MCF 10A (cell line): ENCODE results near the gene PPDPF. TPM values are rescaled to one million over a fixed set of nuclear protein-coding genes. Genes with fewer than 3 reads are reported as not detected.

ENCODE experiments used
- BruUV-seq: library from RNA; stranded (reverse); fragments of 400-500 nt; replicated peaks from 2 replicates; lab custom pipeline; 2021; lab: Mats Ljungman, UMichigan
- CTCF ChIA-PET: fragments of 300-600 bp; sonication (Branson Sonifier 250); formaldehyde crosslinking; extraction: SDS; loops from one replicate; lab custom pipeline; 2021; ENCODE audit warnings: antibody characterized with exemption, inconsistent platforms; lab: Yijun Ruan, JAX
- POLR2A ChIA-PET: fragments of 300-600, 350-650 bp; sonication (Branson Sonifier 250); formaldehyde crosslinking; extraction: SDS; loops from one replicate; lab custom pipeline; 2020; ENCODE audit warnings: antibody characterized with exemption, inconsistent platforms; lab: Yijun Ruan, JAX
- DNase-seq: peaks from one replicate; pipeline ENCODE4 v3.0.0-alpha.2; 2018; ENCODE audit not compliant: unreplicated experiment
- H3K27ac Mint-ChIP-seq: one replicate; pipeline ENCODE4 v1.8.0; 2022; ENCODE audit warnings: mild to moderate bottlenecking, low read depth, mixed read lengths; ENCODE audit not compliant: unreplicated experiment
- H3K27me3 Mint-ChIP-seq: one replicate; pipeline ENCODE4 v1.8.0; 2022; ENCODE audit warnings: mixed read lengths; ENCODE audit not compliant: insufficient read depth, unreplicated experiment
- H3K36me3 Mint-ChIP-seq: one replicate; pipeline ENCODE4 v1.8.0; 2022; ENCODE audit warnings: mild to moderate bottlenecking, moderate library complexity, mixed read lengths; ENCODE audit not compliant: insufficient read depth, unreplicated experiment
- H3K4me1 Mint-ChIP-seq: one replicate; pipeline ENCODE4 v1.8.0; 2022; ENCODE audit warnings: mixed read lengths; ENCODE audit not compliant: insufficient read depth, unreplicated experiment
- H3K4me3 Mint-ChIP-seq: one replicate; pipeline ENCODE4 v1.8.0; 2022; ENCODE audit warnings: mild to moderate bottlenecking, moderate library complexity, mixed read lengths; ENCODE audit not compliant: unreplicated experiment
- H3K9me3 Mint-ChIP-seq: one replicate; pipeline ENCODE4 v1.8.0; 2022; ENCODE audit warnings: mixed read lengths; ENCODE audit not compliant: unreplicated experiment
- intact Hi-C: fragments of 100-400 bp; cut with micrococcal nuclease; formaldehyde crosslinking; loops from 2 replicates; pipeline ENCODE4 v1.14.1; 2022
- total RNA-seq: library from RNA; stranded (reverse); gene quantifications from 2 replicates; pipeline ENCODE4 v1.2.3, GENCODE V29; 2022
- TF ChIP-seq, protein P1 (sequence below): fragments of 200-600 bp; IDR thresholded peaks from one replicate; pipeline ENCODE4 v1.8.0; 2022; ENCODE audit warnings: antibody characterized with exemption, mild to moderate bottlenecking; ENCODE audit not compliant: unreplicated experiment

The PPDPF gene
- total RNA-seq, 1 experiment from 2014 or later: 315 TPM

DNA sequence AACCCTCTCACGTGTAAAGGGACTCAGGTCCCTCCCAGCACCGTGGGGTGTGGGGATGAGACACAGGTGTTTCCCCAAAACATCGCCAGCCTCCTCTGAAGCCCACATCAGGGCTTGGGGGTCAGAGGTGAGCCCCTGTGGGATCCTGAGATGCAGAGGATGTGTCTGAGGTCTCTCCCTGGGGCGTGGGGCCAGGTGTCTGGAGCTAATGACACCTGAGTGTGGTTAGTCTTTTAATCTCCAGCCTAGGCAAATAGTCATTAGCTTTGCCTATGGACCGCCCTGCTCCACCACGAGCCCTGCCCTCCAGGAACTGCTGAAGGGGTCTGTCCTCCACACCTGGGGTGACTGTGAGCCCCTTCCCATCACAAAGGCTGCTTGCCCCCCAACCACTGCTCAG lies 25.2 kb downstream of the PPDPF start:
- ChIA-PET CTCF (interaction anchor here (0.9 to 2.6 kb wide), 2 partner anchors 36 to 429 kb away, joined by 3 to 9 read pairs; no protein-coding TSS in a partner anchor), POLR2A (interaction anchor here (0.7 to 2.7 kb wide), 6 partner anchors 10 to 273 kb away, joined by 3 to 12 read pairs (median 4); partner anchors contain the start of genes ARFGAP1, ARFRP1, PPDPF and ZGPAT)
- Mint-ChIP-seq H3K4me1 (peaks cover 21% of the 10 kb centered on the region), H3K27ac (no peak overlapping the region), H3K27me3 (no peaks in the 10 kb centered on the region), H3K9me3 (no peaks in the 10 kb centered on the region), H3K36me3 (peaks cover 7% of the 10 kb centered on the region), H3K4me3 (no peak overlapping the region)
- intact Hi-C loops: no loop called here
- no TSS peak for BruUV-seq
- no peak for DNase-seq
- TF ChIP-seq, protein P1, sequence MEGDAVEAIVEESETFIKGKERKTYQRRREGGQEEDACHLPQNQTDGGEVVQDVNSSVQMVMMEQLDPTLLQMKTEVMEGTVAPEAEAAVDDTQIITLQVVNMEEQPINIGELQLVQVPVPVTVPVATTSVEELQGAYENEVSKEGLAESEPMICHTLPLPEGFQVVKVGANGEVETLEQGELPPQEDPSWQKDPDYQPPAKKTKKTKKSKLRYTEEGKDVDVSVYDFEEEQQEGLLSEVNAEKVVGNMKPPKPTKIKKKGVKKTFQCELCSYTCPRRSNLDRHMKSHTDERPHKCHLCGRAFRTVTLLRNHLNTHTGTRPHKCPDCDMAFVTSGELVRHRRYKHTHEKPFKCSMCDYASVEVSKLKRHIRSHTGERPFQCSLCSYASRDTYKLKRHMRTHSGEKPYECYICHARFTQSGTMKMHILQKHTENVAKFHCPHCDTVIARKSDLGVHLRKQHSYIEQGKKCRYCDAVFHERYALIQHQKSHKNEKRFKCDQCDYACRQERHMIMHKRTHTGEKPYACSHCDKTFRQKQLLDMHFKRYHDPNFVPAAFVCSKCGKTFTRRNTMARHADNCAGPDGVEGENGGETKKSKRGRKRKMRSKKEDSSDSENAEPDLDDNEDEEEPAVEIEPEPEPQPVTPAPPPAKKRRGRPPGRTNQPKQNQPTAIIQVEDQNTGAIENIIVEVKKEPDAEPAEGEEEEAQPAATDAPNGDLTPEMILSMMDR: no peak

DNA sequence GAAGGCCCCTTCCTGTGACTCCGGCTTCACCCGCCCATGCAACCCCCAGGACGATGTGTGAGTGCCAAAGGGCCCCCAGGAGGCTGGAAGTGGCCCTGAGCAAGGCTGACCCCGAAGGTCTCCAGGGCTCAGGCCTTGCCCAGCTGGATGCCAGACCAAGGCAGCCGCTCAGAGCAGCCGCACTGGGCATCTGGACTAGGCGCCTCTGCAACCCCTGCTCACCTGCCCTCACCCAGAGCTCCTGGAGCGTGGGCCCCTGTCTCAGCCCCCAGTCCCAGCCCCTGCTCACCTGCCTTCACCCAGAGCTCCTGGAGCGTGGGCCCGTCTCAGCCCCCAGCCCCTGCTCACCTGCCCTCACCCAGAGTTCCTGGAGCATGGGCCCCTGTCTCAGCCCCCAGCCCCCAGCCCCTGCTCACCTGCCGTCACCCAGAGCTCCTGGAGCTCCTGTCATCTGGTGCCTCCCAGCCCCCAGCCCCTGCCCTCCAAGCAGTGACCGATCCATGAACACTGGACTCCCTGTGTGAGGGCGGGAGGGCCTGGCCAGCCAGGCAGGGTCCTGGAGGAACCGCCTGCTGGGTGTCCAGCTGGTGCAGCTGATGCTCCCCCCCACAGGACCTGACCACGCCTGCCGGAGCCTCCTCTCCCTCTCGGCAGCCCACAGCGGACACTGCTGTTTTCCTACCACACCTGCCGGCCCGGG lies 25.8 kb downstream of the PPDPF start:
- CTCF ChIA-PET: interaction anchor here (0.6 to 2.6 kb wide), 3 partner anchors 9 to 428 kb away, joined by 3 to 9 read pairs (median 5); no protein-coding TSS in a partner anchor
- Mint-ChIP-seq H3K4me1 (peaks cover 21% of the 10 kb centered on the region), H3K27ac (no peak overlapping the region), H3K27me3 (no peaks in the 10 kb centered on the region), H3K36me3 (peaks cover 7% of the 10 kb centered on the region), H3K9me3 (no peaks in the 10 kb centered on the region), H3K4me3 (no peak overlapping the region)
- TF ChIP-seq, protein P1: no peak
- no TSS peak for BruUV-seq
- POLR2A ChIA-PET: interaction anchor here (1.4 to 1.5 kb wide), 2 partner anchors 161 to 273 kb away, joined by 3 to 4 read pairs; partner anchors contain the start of genes ARFGAP1, ARFRP1 and ZGPAT
- DNase-seq: no peak
- intact Hi-C loops: no loop called here

DNA sequence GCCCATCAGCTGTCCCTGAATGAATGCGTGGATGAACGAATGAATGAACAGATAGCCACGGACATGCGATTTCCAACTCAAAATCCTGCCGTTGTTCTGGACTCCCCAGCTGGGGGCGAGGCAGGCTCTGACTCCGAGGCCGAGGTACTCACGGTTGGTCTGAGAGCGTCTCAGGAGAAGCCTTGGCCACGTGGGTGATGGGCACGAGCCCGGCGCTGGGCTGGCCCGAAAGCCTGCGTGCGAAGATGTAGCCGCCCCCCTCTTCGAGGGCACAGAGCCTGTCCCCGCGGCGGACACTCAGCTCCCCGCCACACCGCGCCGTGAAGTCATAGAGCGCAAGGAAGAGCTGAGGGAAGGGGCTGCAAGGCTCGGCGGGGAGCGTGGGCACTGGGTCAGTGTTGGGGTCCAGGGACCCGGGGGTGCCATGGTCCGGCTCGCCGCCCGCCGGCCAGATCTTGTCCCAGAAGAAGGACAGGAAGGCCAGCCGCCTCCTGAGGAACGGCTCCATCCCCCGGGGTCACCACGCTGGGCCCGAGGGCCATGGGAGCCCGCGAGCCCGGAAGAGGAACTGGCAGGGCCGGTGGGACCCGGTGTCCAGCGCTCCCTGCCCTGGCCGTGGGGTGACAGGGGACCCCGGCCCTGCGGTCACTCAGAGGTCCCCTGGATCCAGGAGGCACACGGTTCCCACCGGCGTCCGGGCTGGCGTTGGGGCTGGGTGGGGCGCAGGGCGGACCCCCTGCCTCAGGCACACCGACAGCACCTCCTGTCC lies 26.6 kb downstream of the PPDPF start:
- peaks cover 21% of the 10 kb centered on the region for H3K4me1 Mint-ChIP-seq
- ChIA-PET CTCF (interaction anchor here (0.6 to 1.3 kb wide), 3 partner anchors 8 to 427 kb away, joined by 3 to 5 read pairs (median 3); no protein-coding TSS in a partner anchor), POLR2A (no interaction called here)
- H3K36me3 Mint-ChIP-seq: peaks cover 7% of the 10 kb centered on the region
- no peak for DNase-seq
- TF ChIP-seq, protein P1: no peak
- BruUV-seq: no TSS peak
- no peak overlapping the region for H3K27ac Mint-ChIP-seq
- intact Hi-C loops: no loop called here
- no peak overlapping the region for H3K4me3 Mint-ChIP-seq
- no peaks in the 10 kb centered on the region for H3K9me3 Mint-ChIP-seq
- H3K27me3 Mint-ChIP-seq: no peaks in the 10 kb centered on the region
